Tibial nerve (tissue), 4 donors: Measurements from ENCODE around the gene MBP. TPM values are rescaled to one million over a fixed set of nuclear protein-coding genes. Genes with fewer than 3 reads are reported as not detected.

ENCODE experiments used
- DNase-seq, 2 donors: peaks; one replicate each; pipeline ENCODE4 v3.0.0-alpha.2; 2019; ENCODE audit warnings: low spot score in 2 of 2
- H3K27ac ChIP-seq, 4 donors: fragments of 200-600 bp; sonication (generic) in 3 of 4; one replicate each; pipeline ENCODE4 v1.5.1; 2017 to 2019; ENCODE audit warnings: mild to moderate bottlenecking in 1 of 4
- H3K27me3 ChIP-seq, 2 donors: fragments of 200-600 bp; sonication (generic) in 1 of 2; one replicate each; pipeline versions ENCODE4 v1.5.1 to v1.6.0; 2017 to 2019
- H3K36me3 ChIP-seq, 3 donors: fragments of 200-600 bp; sonication (generic); one replicate each; pipeline ENCODE4 v1.5.1; 2018 to 2019
- H3K4me1 ChIP-seq, 4 donors: fragments of 200-600 bp; sonication (generic) in 3 of 4; one replicate each; pipeline ENCODE4 v1.5.1; 2017 to 2019
- H3K4me3 ChIP-seq, 4 donors: fragments of 200-600 bp; sonication (generic) in 3 of 4; one replicate each; pipeline ENCODE4 v1.5.1; 2017 to 2019; ENCODE audit warnings: mild to moderate bottlenecking in 1 of 4, moderate library complexity in 1 of 4
- H3K9me3 ChIP-seq, 4 donors: fragments of 200-600 bp; sonication (generic) in 3 of 4; one replicate each; pipeline ENCODE4 v1.5.1; 2017 to 2019
- EP300 ChIP-seq, 2 donors: sonication (generic); formaldehyde crosslinking; IDR thresholded peaks; one replicate each; pipeline ENCODE4 v1.6.1; 2017; ENCODE audit warnings: antibody characterized with exemption in 2 of 2, mild to moderate bottlenecking in 1 of 2
- POLR2A ChIP-seq, 2 donors: fragments of 450-650 bp; IDR thresholded peaks; one replicate each; pipeline ENCODE4 v1.6.1; 2017; ENCODE audit warnings: antibody characterized with exemption in 2 of 2, mild to moderate bottlenecking in 2 of 2, moderate library complexity in 2 of 2
- WGBS, 2 donors: methylation state at CpG; one replicate each; pipeline ENCODE4 v1.1.5; 2018; 5-methylcytosine and 5-hydroxymethylcytosine counted together
- total RNA-seq, 4 donors: library from RNA; depleted of rRNA; stranded (reverse); fragments of >200 nt; gene quantifications; one replicate each; pipeline ENCODE4 v1.1.0, GENCODE V29; 2016
- TF ChIP-seq, protein P1 (sequence below), 5 experiments: fragments of 200-600 bp in 3 of 5; fragments of 450-650 bp in 2 of 5; sonication (generic) in 3 of 5; IDR thresholded peaks; one replicate each; pipeline ENCODE4 v1.5.1; 2016 to 2019; ENCODE audit warnings: antibody characterized with exemption in 5 of 5, mild to moderate bottlenecking in 3 of 5, moderate library complexity in 2 of 5

Gene MBP
- total RNA-seq, 4 donors from 2014 or later = 831 to 1,485 (median 1,405) TPM

- TF ChIP-seq EP300 (IDR thresholded peaks at IDR 0.05) = no peak
- TF ChIP-seq POLR2A (IDR thresholded peaks at IDR 0.05) = no peak
- TF ChIP-seq, protein P1, sequence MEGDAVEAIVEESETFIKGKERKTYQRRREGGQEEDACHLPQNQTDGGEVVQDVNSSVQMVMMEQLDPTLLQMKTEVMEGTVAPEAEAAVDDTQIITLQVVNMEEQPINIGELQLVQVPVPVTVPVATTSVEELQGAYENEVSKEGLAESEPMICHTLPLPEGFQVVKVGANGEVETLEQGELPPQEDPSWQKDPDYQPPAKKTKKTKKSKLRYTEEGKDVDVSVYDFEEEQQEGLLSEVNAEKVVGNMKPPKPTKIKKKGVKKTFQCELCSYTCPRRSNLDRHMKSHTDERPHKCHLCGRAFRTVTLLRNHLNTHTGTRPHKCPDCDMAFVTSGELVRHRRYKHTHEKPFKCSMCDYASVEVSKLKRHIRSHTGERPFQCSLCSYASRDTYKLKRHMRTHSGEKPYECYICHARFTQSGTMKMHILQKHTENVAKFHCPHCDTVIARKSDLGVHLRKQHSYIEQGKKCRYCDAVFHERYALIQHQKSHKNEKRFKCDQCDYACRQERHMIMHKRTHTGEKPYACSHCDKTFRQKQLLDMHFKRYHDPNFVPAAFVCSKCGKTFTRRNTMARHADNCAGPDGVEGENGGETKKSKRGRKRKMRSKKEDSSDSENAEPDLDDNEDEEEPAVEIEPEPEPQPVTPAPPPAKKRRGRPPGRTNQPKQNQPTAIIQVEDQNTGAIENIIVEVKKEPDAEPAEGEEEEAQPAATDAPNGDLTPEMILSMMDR (IDR thresholded peaks at IDR 0.05) = no peak
- peak; percentile 65 to 75 for DNase-seq
- H3K36me3 ChIP-seq = no peaks in the 10 kb centered on the region
- peak overlapping the region in 1 of 4 donors; percentile 18 for H3K27ac ChIP-seq
- H3K4me1 ChIP-seq = peaks cover 0 to 8% (median 0%) of the 10 kb centered on the region in 4 donors
- H3K9me3 ChIP-seq = no peaks in the 10 kb centered on the region
- peaks cover 0 to 6% of the 10 kb centered on the region in 2 donors for H3K27me3 ChIP-seq
- H3K4me3 ChIP-seq = no peak overlapping the region
- WGBS, 2 donors = 54 to 56% methylated on average over 19 of the region's 19 CpGs
Measured at GRCh38 chr18:77165503-77166188, 33.1 kb upstream of the MBP start.

DNA sequence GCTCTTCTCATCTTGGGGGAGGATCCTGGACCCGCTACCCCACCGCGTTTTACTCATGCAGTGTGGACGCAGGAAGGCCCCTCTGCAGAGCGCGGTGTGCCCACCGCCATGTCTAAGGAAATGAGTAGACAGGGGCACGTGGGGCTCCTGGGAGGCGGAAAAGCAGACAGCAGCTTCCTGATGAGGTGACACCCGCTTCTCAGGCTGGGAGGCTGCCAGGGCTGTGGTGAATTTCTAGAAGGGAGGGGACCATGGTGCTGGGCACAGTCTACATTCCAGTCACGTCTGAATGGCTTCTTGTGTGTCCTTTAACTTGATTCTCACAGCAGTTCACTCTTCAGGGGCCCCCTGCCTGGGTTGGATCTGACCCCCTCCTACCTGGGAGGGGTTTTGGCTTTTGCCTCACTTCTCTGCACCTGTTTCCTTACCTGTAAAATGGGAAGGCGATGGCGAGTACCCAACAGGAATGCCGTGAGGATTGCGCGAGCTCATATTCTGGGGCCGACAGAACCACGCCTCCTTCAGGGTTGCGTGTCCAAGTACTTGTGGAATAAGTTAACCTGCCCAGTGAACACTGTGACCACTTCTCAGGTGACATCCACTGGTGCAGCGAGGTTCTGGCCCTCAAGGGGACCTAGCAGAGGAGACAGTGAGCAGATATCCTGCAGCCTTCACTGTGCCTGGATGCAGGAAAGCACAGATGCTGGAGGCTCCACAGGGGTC is 32.3 kb upstream of the MBP start:
- Histone ChIP-seq H3K36me3 (no peaks in the 10 kb centered on the region), H3K4me3 (no peak overlapping the region), H3K9me3 (no peaks in the 10 kb centered on the region), H3K27me3 (peaks cover 0 to 6% of the 10 kb centered on the region in 2 donors), H3K4me1 (peaks cover 0 to 8% (median 0%) of the 10 kb centered on the region in 4 donors), H3K27ac (no peak overlapping the region)
- DNase-seq = no peak
- 82 to 86% methylated on average over 19 to 20 of the region's 20 CpGs for WGBS, 2 donors
- TF ChIP-seq, protein P1 (IDR thresholded peaks at IDR 0.05) = no peak
- TF ChIP-seq POLR2A (IDR thresholded peaks at IDR 0.05) = no peak
- TF ChIP-seq EP300 (IDR thresholded peaks at IDR 0.05) = no peak

DNA sequence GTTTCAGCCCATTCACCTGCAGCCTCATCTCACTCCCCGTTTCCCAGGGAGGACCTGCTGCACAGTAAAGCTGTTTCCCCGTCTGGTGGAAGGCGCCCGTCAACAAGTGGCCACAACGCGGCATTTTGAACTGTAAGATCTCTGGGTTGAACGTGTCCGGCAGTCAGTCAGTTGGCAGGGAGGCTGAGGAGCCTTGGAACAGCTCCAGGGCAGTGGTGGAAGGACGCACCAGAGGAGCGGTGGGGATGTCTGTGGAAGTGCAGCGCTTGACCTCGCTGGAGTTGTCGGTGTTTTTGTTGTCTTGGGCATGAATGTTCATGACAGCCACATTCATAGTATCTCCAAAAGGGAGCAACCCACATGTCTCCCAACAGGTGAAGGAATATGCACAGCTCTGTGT is 31.4 kb upstream of the MBP start:
- WGBS, 2 donors = 87 to 91% methylated on average over 12 to 13 of the region's 13 CpGs
- Histone ChIP-seq H3K9me3 (no peaks in the 10 kb centered on the region), H3K27ac (no peak overlapping the region), H3K4me1 (peaks cover 0 to 8% (median 0%) of the 10 kb centered on the region in 4 donors), H3K36me3 (no peaks in the 10 kb centered on the region), H3K27me3 (peaks cover 0 to 6% of the 10 kb centered on the region in 2 donors), H3K4me3 (no peak overlapping the region)
- no peak for DNase-seq
- TF ChIP-seq EP300 (IDR thresholded peaks at IDR 0.05) (no peak), POLR2A (IDR thresholded peaks at IDR 0.05) (no peak)
- TF ChIP-seq, protein P1 (IDR thresholded peaks at IDR 0.05) = no peak

- H3K4me1 ChIP-seq = peaks cover 0 to 8% (median 0%) of the 10 kb centered on the region in 4 donors
- TF ChIP-seq EP300 (IDR thresholded peaks at IDR 0.05) = no peak
- TF ChIP-seq, protein P1 (IDR thresholded peaks at IDR 0.05) = no peak
- no peak for TF ChIP-seq POLR2A (IDR thresholded peaks at IDR 0.05)
- no peak overlapping the region for H3K4me3 ChIP-seq
- 76 to 83% methylated on average over 7 to 8 of the region's 8 CpGs for WGBS, 2 donors
- peaks cover 0 to 6% of the 10 kb centered on the region in 2 donors for H3K27me3 ChIP-seq
- no peak overlapping the region for H3K27ac ChIP-seq
- no peaks in the 10 kb centered on the region for H3K9me3 ChIP-seq
- DNase-seq = no peak
- no peaks in the 10 kb centered on the region for H3K36me3 ChIP-seq
Measured at GRCh38 chr18:77162580-77162979, 30.0 kb upstream of the MBP start.

DNA sequence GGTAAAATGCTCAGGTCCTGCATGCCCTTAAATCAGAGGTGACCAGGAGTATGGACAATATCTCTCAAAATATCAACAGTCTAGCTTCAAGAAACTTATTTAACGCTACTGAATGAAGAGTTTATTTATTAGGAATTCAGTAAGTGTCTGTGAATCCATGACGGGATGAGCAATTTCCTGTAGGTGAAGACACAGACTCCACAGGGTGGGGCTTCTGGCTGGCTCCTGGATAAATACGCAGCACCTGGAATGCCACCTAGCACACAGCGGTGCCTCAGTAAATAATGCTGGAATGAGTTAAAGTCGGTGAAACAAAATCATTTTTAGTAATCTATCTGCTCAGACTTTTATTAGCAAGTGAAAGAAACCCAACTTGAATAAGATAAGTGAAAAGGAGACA is 29.4 kb upstream of the MBP start:
- no peak overlapping the region for H3K27ac ChIP-seq
- no peak overlapping the region for H3K4me3 ChIP-seq
- H3K9me3 ChIP-seq = no peaks in the 10 kb centered on the region
- DNase-seq = no peak
- peaks cover 0 to 8% (median 0%) of the 10 kb centered on the region in 4 donors for H3K4me1 ChIP-seq
- H3K36me3 ChIP-seq = no peaks in the 10 kb centered on the region
- TF ChIP-seq POLR2A (IDR thresholded peaks at IDR 0.05) = no peak
- TF ChIP-seq, protein P1 (IDR thresholded peaks at IDR 0.05) = no peak
- no peak for TF ChIP-seq EP300 (IDR thresholded peaks at IDR 0.05)
- WGBS, 2 donors = 70 to 72% methylated on average over 5 of the region's 5 CpGs
- H3K27me3 ChIP-seq = peaks cover 0 to 6% of the 10 kb centered on the region in 2 donors
